MCF 10A (cell line): ENCODE data around the gene IVD. TPM values are rescaled to one million over a fixed set of nuclear protein-coding genes. Genes with fewer than 3 reads are reported as not detected.
A peak's percentile ranks its signal among the peaks of the same experiment; 100 is the strongest.

Experiments
- BruUV-seq: library from RNA; stranded (reverse); fragments of 400-500 nt; replicated peaks from 2 replicates; lab custom pipeline; 2021; lab: Mats Ljungman, UMichigan
- CTCF ChIA-PET: fragments of 300-600 bp; sonication (Branson Sonifier 250); formaldehyde crosslinking; extraction: SDS; loops from one replicate; lab custom pipeline; 2021; ENCODE audit warnings: antibody characterized with exemption, inconsistent platforms; lab: Yijun Ruan, JAX
- POLR2A ChIA-PET: fragments of 300-600, 350-650 bp; sonication (Branson Sonifier 250); formaldehyde crosslinking; extraction: SDS; loops from one replicate; lab custom pipeline; 2020; ENCODE audit warnings: antibody characterized with exemption, inconsistent platforms; lab: Yijun Ruan, JAX
- DNase-seq: peaks from one replicate; pipeline ENCODE4 v3.0.0-alpha.2; 2018; ENCODE audit not compliant: unreplicated experiment
- H3K27ac Mint-ChIP-seq: one replicate; pipeline ENCODE4 v1.8.0; 2022; ENCODE audit warnings: mild to moderate bottlenecking, low read depth, mixed read lengths; ENCODE audit not compliant: unreplicated experiment
- H3K27me3 Mint-ChIP-seq: one replicate; pipeline ENCODE4 v1.8.0; 2022; ENCODE audit warnings: mixed read lengths; ENCODE audit not compliant: insufficient read depth, unreplicated experiment
- H3K36me3 Mint-ChIP-seq: one replicate; pipeline ENCODE4 v1.8.0; 2022; ENCODE audit warnings: mild to moderate bottlenecking, moderate library complexity, mixed read lengths; ENCODE audit not compliant: insufficient read depth, unreplicated experiment
- H3K4me1 Mint-ChIP-seq: one replicate; pipeline ENCODE4 v1.8.0; 2022; ENCODE audit warnings: mixed read lengths; ENCODE audit not compliant: insufficient read depth, unreplicated experiment
- H3K4me3 Mint-ChIP-seq: one replicate; pipeline ENCODE4 v1.8.0; 2022; ENCODE audit warnings: mild to moderate bottlenecking, moderate library complexity, mixed read lengths; ENCODE audit not compliant: unreplicated experiment
- H3K9me3 Mint-ChIP-seq: one replicate; pipeline ENCODE4 v1.8.0; 2022; ENCODE audit warnings: mixed read lengths; ENCODE audit not compliant: unreplicated experiment
- intact Hi-C: fragments of 100-400 bp; cut with micrococcal nuclease; formaldehyde crosslinking; loops from 2 replicates; pipeline ENCODE4 v1.14.1; 2022
- total RNA-seq: library from RNA; stranded (reverse); gene quantifications from 2 replicates; pipeline ENCODE4 v1.2.3, GENCODE V29; 2022
- TF ChIP-seq, protein P1 (sequence below): fragments of 200-600 bp; IDR thresholded peaks from one replicate; pipeline ENCODE4 v1.8.0; 2022; ENCODE audit warnings: antibody characterized with exemption, mild to moderate bottlenecking; ENCODE audit not compliant: unreplicated experiment

The IVD gene
- total RNA-seq, 1 experiment from 2014 or later, result 61.6 TPM

DNA sequence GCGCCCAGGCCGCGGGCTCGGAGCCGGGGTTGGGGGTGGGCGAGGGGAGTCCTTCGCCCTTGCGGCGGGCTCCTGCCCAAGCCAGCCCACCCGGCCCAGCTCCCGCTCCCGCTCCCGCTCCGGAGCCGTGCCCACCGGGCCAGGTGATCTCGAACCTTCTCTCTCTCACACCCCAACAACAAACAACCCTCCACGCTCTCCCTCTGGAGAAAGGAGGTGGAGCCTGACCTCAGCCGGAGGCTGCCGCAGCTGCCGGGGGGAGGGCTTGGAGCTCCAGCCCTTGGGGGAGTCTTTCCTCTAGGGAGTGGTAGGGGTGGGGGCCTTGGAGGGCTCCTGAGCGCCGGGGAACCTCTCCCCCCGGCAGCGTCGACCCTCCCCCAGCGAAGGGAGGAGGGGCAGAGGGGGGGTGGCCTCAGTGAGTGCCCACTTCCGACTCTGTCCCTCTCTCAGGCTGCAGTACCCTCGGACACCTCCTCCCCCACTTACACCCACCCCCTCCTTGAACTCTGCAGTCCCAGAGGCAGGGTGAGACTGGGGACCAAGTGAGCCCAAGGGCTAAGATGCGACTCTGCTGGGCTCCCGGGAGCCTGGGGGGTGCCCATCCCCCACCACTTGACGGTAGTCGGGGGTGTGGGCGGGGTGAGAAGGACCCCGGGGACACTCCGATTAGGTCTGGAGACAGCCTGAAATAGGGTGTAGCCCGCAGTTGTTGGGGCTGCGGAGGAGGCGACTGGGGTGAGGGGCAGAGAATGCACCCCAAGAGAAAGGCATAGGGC lies 30.7 kb downstream of the IVD start:
- H3K4me1 Mint-ChIP-seq, result peaks cover 16% of the 10 kb centered on the region

GRCh38 chr15:40436892-40437751 lies 31.5 kb downstream of the IVD start:
- H3K27ac Mint-ChIP-seq, result peak overlapping the region; percentile 57
- TF ChIP-seq, protein P1, sequence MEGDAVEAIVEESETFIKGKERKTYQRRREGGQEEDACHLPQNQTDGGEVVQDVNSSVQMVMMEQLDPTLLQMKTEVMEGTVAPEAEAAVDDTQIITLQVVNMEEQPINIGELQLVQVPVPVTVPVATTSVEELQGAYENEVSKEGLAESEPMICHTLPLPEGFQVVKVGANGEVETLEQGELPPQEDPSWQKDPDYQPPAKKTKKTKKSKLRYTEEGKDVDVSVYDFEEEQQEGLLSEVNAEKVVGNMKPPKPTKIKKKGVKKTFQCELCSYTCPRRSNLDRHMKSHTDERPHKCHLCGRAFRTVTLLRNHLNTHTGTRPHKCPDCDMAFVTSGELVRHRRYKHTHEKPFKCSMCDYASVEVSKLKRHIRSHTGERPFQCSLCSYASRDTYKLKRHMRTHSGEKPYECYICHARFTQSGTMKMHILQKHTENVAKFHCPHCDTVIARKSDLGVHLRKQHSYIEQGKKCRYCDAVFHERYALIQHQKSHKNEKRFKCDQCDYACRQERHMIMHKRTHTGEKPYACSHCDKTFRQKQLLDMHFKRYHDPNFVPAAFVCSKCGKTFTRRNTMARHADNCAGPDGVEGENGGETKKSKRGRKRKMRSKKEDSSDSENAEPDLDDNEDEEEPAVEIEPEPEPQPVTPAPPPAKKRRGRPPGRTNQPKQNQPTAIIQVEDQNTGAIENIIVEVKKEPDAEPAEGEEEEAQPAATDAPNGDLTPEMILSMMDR, result no peak
- H3K9me3 Mint-ChIP-seq, result no peaks in the 10 kb centered on the region
- no peaks in the 10 kb centered on the region for H3K36me3 Mint-ChIP-seq
- ChIA-PET CTCF (interaction anchor here (0.5 to 0.9 kb wide), 2 partner anchors 14 to 549 kb away, joined by 3 to 4 read pairs; no protein-coding TSS in a partner anchor), POLR2A (interaction anchor here (0.6 kb wide), 1 partner anchor 68 kb away, joined by 3 read pairs; no protein-coding TSS in a partner anchor)
- intact Hi-C loops, result no loop called here
- peaks cover 16% of the 10 kb centered on the region for H3K4me1 Mint-ChIP-seq
- no peak for DNase-seq
- BruUV-seq, result no TSS peak
- peaks cover 22% of the 10 kb centered on the region for H3K27me3 Mint-ChIP-seq
- H3K4me3 Mint-ChIP-seq, result peak overlapping the region; percentile 58

More for the DNA sequence above, 30.7 kb downstream of the IVD start:
- no peaks in the 10 kb centered on the region for H3K36me3 Mint-ChIP-seq
- no TSS peak for BruUV-seq
- H3K9me3 Mint-ChIP-seq, result no peaks in the 10 kb centered on the region
- DNase-seq, result no peak
- intact Hi-C loops, result no loop called here
- peak overlapping the region; percentile 58 for H3K4me3 Mint-ChIP-seq
- POLR2A ChIA-PET, result interaction anchor here (0.6 to 0.9 kb wide), 2 partner anchors 32 to 420 kb away, joined by 3 read pairs; no protein-coding TSS in a partner anchor
- CTCF ChIA-PET, result interaction anchor here (0.5 to 0.9 kb wide), 4 partner anchors 10 to 550 kb away, joined by 3 to 4 read pairs (median 3); no protein-coding TSS in a partner anchor
- H3K27ac Mint-ChIP-seq, result peak overlapping the region; percentile 57
- TF ChIP-seq, protein P1, result no peak
- peaks cover 22% of the 10 kb centered on the region for H3K27me3 Mint-ChIP-seq

DNA sequence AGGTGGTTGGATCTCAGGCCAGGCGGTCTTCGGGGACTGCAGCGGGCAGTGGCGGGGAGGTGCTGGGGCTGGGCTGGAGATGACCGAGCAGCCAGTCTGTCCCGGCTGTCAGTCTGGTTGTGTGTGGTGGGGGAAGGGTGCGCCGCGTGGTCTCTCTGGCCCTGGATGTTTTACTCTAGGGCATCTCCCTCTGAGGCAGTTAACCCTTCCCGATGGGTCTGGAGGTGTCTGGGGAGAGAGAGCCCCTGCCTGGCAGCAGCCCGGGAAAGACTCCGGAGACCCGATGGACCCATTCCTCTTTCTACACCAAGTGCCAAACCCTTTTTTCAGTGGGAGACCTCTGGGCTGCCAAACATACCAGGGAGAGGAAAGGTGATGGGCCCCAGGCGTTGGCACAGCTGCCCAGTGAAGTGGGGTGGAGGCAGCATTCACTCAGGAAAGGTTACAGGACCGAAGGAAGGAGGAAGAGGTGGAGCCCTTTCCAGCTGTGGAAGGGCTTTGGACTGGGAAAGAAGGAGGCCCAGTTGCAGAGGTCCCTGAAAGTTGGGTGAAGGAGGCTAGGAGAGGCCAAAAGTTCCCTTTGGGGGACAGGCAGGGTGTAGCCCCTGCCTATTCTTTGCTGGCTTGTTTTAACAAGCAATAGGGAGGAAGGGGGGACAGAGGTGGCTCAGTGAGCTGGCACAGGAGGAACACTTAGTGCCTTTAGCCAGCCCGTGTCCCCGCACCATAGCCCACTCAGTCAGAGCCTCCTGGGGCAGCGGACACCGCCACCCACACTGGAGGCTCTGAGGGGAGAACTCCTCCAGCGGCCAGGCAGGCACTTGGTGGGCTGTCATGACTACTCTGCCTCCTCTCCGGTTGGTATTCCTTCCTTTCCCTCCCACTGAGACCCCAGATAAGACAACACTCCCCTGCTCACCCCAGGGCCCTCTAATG lies 32.4 kb downstream of the IVD start:
- H3K27me3 Mint-ChIP-seq, result peaks cover 22% of the 10 kb centered on the region
- no peaks in the 10 kb centered on the region for H3K36me3 Mint-ChIP-seq
- no peak for DNase-seq
- intact Hi-C loops, result no loop called here
- BruUV-seq, result no TSS peak
- no peak overlapping the region for H3K27ac Mint-ChIP-seq
- ChIA-PET CTCF (no interaction called here), POLR2A (interaction anchor here (0.6 kb wide), 1 partner anchor 67 kb away, joined by 3 read pairs; no protein-coding TSS in a partner anchor)
- H3K9me3 Mint-ChIP-seq, result no peaks in the 10 kb centered on the region
- TF ChIP-seq, protein P1, result no peak
- peaks cover 16% of the 10 kb centered on the region for H3K4me1 Mint-ChIP-seq
- no peak overlapping the region for H3K4me3 Mint-ChIP-seq
